Measurements from ENCODE around the gene SEC16A.

Gene SEC16A

GRCh38 chr9:136421791-136422190, 61.0 kb downstream of the SEC16A start:
- H3K27me3 ChIP-seq (replicated peaks; ENCODE audit: insufficient read depth, low read length): no peaks in the 10 kb centered on the region
- H2AFZ ChIP-seq (ENCODE audit: low read length): no peak overlapping the region
- no peak overlapping the region for H3K4me3 ChIP-seq (ENCODE audit: low read length)
- H3K9ac ChIP-seq (ENCODE audit: low read length): no peak overlapping the region
- H3K27ac ChIP-seq (ENCODE audit: low read length): no peak overlapping the region
- no peaks in the 10 kb centered on the region for H3K9me3 ChIP-seq (replicated peaks; ENCODE audit: insufficient read depth, low read length)
- no peaks in the 10 kb centered on the region for H3K4me1 ChIP-seq (ENCODE audit: low read length)
- DNase-seq: no peak
- H4K20me1 ChIP-seq (ENCODE audit: insufficient read depth, low read length): no peaks in the 10 kb centered on the region
- H3K36me3 ChIP-seq (replicated peaks; ENCODE audit: insufficient read depth, low read length): peaks cover 3% of the 10 kb centered on the region; the same call in 1 of the 2 replicates
- no peak overlapping the region for H3K4me2 ChIP-seq (ENCODE audit: low read depth, low read length)
- H3K79me2 ChIP-seq (ENCODE audit: low read length): no peaks in the 10 kb centered on the region
- H3F3A ChIP-seq (ENCODE audit: insufficient read depth, low read length): no peaks in the 10 kb centered on the region
- TF ChIP-seq CTCF (IDR thresholded peaks at IDR 0.05; ENCODE audit: low read length): no peak
- TF ChIP-seq EZH2 (optimal IDR thresholded peaks at IDR 0.05; ENCODE audit: low read depth, low read length): no peak
- no peak for TF ChIP-seq EZH2phosphoT487 (IDR thresholded peaks at IDR 0.05; ENCODE audit: low read length)
- H3K9me2 ChIP-seq (replicated peaks; ENCODE audit: insufficient read depth, low read length): no peaks in the 10 kb centered on the region

- Histone ChIP-seq H3F3A (ENCODE audit: insufficient read depth, low read length) (no peaks in the 10 kb centered on the region), H2AFZ (ENCODE audit: low read length) (no peak overlapping the region), H3K9me2 (replicated peaks; ENCODE audit: insufficient read depth, low read length) (no peaks in the 10 kb centered on the region), H3K27me3 (replicated peaks; ENCODE audit: insufficient read depth, low read length) (no peaks in the 10 kb centered on the region), H4K20me1 (ENCODE audit: insufficient read depth, low read length) (no peaks in the 10 kb centered on the region), H3K4me1 (ENCODE audit: low read length) (no peaks in the 10 kb centered on the region), H3K9ac (ENCODE audit: low read length) (no peak overlapping the region), H3K4me3 (ENCODE audit: low read length) (no peak overlapping the region), H3K9me3 (replicated peaks; ENCODE audit: insufficient read depth, low read length) (no peaks in the 10 kb centered on the region), H3K4me2 (ENCODE audit: low read depth, low read length) (no peak overlapping the region), H3K79me2 (ENCODE audit: low read length) (peaks cover 6% of the 10 kb centered on the region), H3K27ac (ENCODE audit: low read length) (no peak overlapping the region), H3K36me3 (replicated peaks; ENCODE audit: insufficient read depth, low read length) (peaks cover 6% of the 10 kb centered on the region; the same call in 1 of the 2 replicates)
- DNase-seq: no peak
- TF ChIP-seq EZH2 (optimal IDR thresholded peaks at IDR 0.05; ENCODE audit: low read depth, low read length): no peak
- no peak for TF ChIP-seq CTCF (IDR thresholded peaks at IDR 0.05; ENCODE audit: low read length)
- TF ChIP-seq EZH2phosphoT487 (IDR thresholded peaks at IDR 0.05; ENCODE audit: low read length): no peak
Observed at GRCh38 chr9:136419092-136419420, 63.8 kb downstream of the SEC16A start.

- Histone ChIP-seq H4K20me1 (ENCODE audit: insufficient read depth, low read length) (no peaks in the 10 kb centered on the region), H3K9ac (ENCODE audit: low read length) (no peak overlapping the region), H3F3A (ENCODE audit: insufficient read depth, low read length) (no peaks in the 10 kb centered on the region), H3K27ac (ENCODE audit: low read length) (no peak overlapping the region), H3K9me2 (replicated peaks; ENCODE audit: insufficient read depth, low read length) (no peaks in the 10 kb centered on the region), H3K4me2 (ENCODE audit: low read depth, low read length) (no peak overlapping the region), H3K36me3 (replicated peaks; ENCODE audit: insufficient read depth, low read length) (0 out of 2 replicates have a peak, but pooled peaks cover 6% of the 10 kb centered on the region), H3K27me3 (replicated peaks; ENCODE audit: insufficient read depth, low read length) (no peaks in the 10 kb centered on the region), H3K9me3 (replicated peaks; ENCODE audit: insufficient read depth, low read length) (no peaks in the 10 kb centered on the region), H3K79me2 (ENCODE audit: low read length) (peaks cover 12% of the 10 kb centered on the region), H3K4me3 (ENCODE audit: low read length) (no peak overlapping the region), H3K4me1 (ENCODE audit: low read length) (no peaks in the 10 kb centered on the region), H2AFZ (ENCODE audit: low read length) (no peak overlapping the region)
- no peak for TF ChIP-seq EZH2 (optimal IDR thresholded peaks at IDR 0.05; ENCODE audit: low read depth, low read length)
- no peak for TF ChIP-seq EZH2phosphoT487 (IDR thresholded peaks at IDR 0.05; ENCODE audit: low read length)
- no peak for TF ChIP-seq CTCF (IDR thresholded peaks at IDR 0.05; ENCODE audit: low read length)
- DNase-seq: no peak
Observed at GRCh38 chr9:136418182-136419091, 64.4 kb downstream of the SEC16A start.
